GM12878 (cell line): ENCODE measurements around the gene PGBD5. TPM values are rescaled to one million over a fixed set of nuclear protein-coding genes. Genes with fewer than 3 reads are reported as not detected.
A peak's percentile ranks its signal among the peaks of the same experiment; 100 is the strongest.
"Not testable (repeated sequence)": the region's sequence is repeated elsewhere in the genome, so short reads cannot be mapped to it uniquely, and the experiment has no call there.

Source experiments
- ATAC-seq: fragments of 200-7000 bp; cut with Tn5 transposase; 3 replicates; pipeline ENCODE4 v1.9.1; 2020; ENCODE audit warnings: mild to moderate bottlenecking, moderate library complexity
- BruUV-seq: library from RNA; stranded (reverse); fragments of 400-500 nt; replicated peaks from 2 replicates; lab custom pipeline; 2021; lab: Mats Ljungman, UMichigan
- CTCF ChIA-PET: fragments of 300-600 bp; sonication (Branson Sonifier 250); formaldehyde crosslinking; extraction: SDS; loops from one replicate; lab custom pipeline; 2021; ENCODE audit warnings: inconsistent platforms; lab: Yijun Ruan, JAX
- POLR2A ChIA-PET: fragments of 350-600 bp; formaldehyde crosslinking; extraction: SDS; loops from one replicate; lab custom pipeline; 2021; ENCODE audit warnings: inconsistent platforms; lab: Charles Lee
- RAD21 ChIA-PET: fragments of 300-600 bp; sonication (Branson Sonifier 250); formaldehyde crosslinking; loops from one replicate; lab custom pipeline; 2023; ENCODE audit warnings: antibody characterized with exemption; ENCODE audit not compliant: unreplicated experiment; lab: Charles Lee
- SMC1A ChIA-PET: fragments of 300-600 bp; sonication (Branson Sonifier 250); formaldehyde crosslinking; loops from one replicate; lab custom pipeline; 2023; ENCODE audit not compliant: unreplicated experiment, uncharacterized antibody; lab: Charles Lee
- DNase-seq: peaks from one replicate; pipeline ENCODE4 v3.0.0-alpha.2; 2011; ENCODE audit warnings: low read depth, low spot score
- FAIRE-seq: peaks from 3 replicates; lab custom pipeline; 2011; peaks lifted over from hg19 to GRCh38; lab: Jason Lieb, UNC
- H2AFZ ChIP-seq: 2 replicates; pipeline ENCODE4 v1.6.0; 2011; ENCODE audit warnings: low read depth, low read length, control low read depth; ENCODE audit not compliant: control insufficient read depth
- H3K27ac ChIP-seq: 2 replicates; pipeline ENCODE4 v1.5.1; 2011; ENCODE audit warnings: control low read depth; ENCODE audit not compliant: control insufficient read depth, insufficient read depth
- H3K27me3 ChIP-seq, 2 experiments: replicated peaks in 1 of 2; 2 replicates each; pipeline versions ENCODE4 v1.6.0 to v1.6.1; 2011; ENCODE audit warnings: low read length in 1 of 2; ENCODE audit not compliant: control insufficient read depth in 2 of 2, insufficient read depth in 2 of 2
- H3K36me3 ChIP-seq, 2 experiments: 2 replicates each; pipeline ENCODE4 v1.5.1; 2011; ENCODE audit warnings: low read length in 1 of 2; ENCODE audit not compliant: control insufficient read depth in 2 of 2, insufficient read depth in 2 of 2
- H3K4me1 ChIP-seq: 2 replicates; pipeline ENCODE4 v1.6.1; 2011; ENCODE audit warnings: mild to moderate bottlenecking, low read length, moderate library complexity, mixed read lengths; ENCODE audit not compliant: control insufficient read depth, insufficient read depth
- H3K4me2 ChIP-seq: 2 replicates; pipeline ENCODE4 v1.6.0; 2011; ENCODE audit warnings: control low read depth; ENCODE audit not compliant: control insufficient read depth, insufficient read depth
- H3K4me3 ChIP-seq: fragments of 200-600 bp; sonication (generic); 2 replicates; pipeline ENCODE4 v1.5.1; 2016
- H3K79me2 ChIP-seq: 2 replicates; pipeline ENCODE4 v1.6.0; 2011; ENCODE audit warnings: low read length; ENCODE audit not compliant: control insufficient read depth, insufficient read depth
- H3K9ac ChIP-seq: 2 replicates; pipeline ENCODE4 v1.8.0; 2011; ENCODE audit warnings: low read length, control low read depth, mixed read lengths; ENCODE audit not compliant: control insufficient read depth, insufficient read depth
- H3K9me3 ChIP-seq: replicated peaks from 3 replicates; pipeline ENCODE4 v1.5.1; 2011; ENCODE audit warnings: mild to moderate bottlenecking, low read length; ENCODE audit not compliant: control insufficient read depth, insufficient read depth
- H4K20me1 ChIP-seq: 2 replicates; pipeline ENCODE4 v1.6.0; 2011; ENCODE audit not compliant: control insufficient read depth, insufficient read depth
- HDAC6 ChIP-seq: fragments of 200-600 bp; sonication (generic); IDR thresholded peaks from one replicate; pipeline ENCODE4 v1.8.0; 2017; ENCODE audit warnings: antibody characterized with exemption; ENCODE audit not compliant: unreplicated experiment
- MTA3 ChIP-seq: IDR thresholded peaks from 2 replicates; pipeline ENCODE4 v1.6.1; 2012; ENCODE audit warnings: low read length, inconsistent platforms, borderline replicate concordance
- PML ChIP-seq: IDR thresholded peaks from 2 replicates; pipeline ENCODE4 v1.6.1; 2012; ENCODE audit warnings: low read length, inconsistent platforms
- RBBP5 ChIP-seq: fragments of 200-600 bp; sonication (generic); conservative IDR thresholded peaks from 2 replicates; pipeline ENCODE4 v1.6.1; 2016
- SP1 ChIP-seq: IDR thresholded peaks from one replicate; pipeline ENCODE4 v1.6.1; 2011; ENCODE audit warnings: low read depth, low read length
- SRF ChIP-seq, 2 experiments: IDR thresholded peaks; 2 replicates each; pipeline ENCODE4 v1.6.1; 2011; ENCODE audit warnings: low read depth in 2 of 2, low read length in 2 of 2, mild to moderate bottlenecking in 1 of 2, moderate library complexity in 1 of 2
- USF2 ChIP-seq: IDR thresholded peaks from 2 replicates; pipeline ENCODE4 v1.6.1; 2011; ENCODE audit warnings: low read depth, low read length, improper control_type of control experiment, borderline replicate concordance
- YBX1 ChIP-seq: fragments of 450-650 bp; IDR thresholded peaks from 2 replicates; pipeline ENCODE4 v1.6.1; 2016; ENCODE audit warnings: antibody characterized with exemption
- ZNF687 ChIP-seq: fragments of 450-650 bp; IDR thresholded peaks from 2 replicates; pipeline ENCODE4 v1.6.1; 2017; ENCODE audit warnings: mild to moderate bottlenecking, moderate library complexity
- ZSCAN29 ChIP-seq: fragments of 450-650 bp; IDR thresholded peaks from 2 replicates; pipeline ENCODE4 v1.6.1; 2017; ENCODE audit warnings: mild to moderate bottlenecking, moderate library complexity
- WGBS: methylation state at CpG from one replicate; pipeline ENCODE4 v1.1.6; 2016; ENCODE audit warnings: low lambda C conversion rate; ENCODE audit not compliant: insufficient replicate concordance, insufficient coverage; ENCODE audit errors: missing lambda C conversion rate; 5-methylcytosine and 5-hydroxymethylcytosine counted together
- in situ Hi-C: fragments of 300-500 bp; cut with MboI; formaldehyde crosslinking; loops from 9 replicates; pipeline ENCODE4 v1.14.3; 2018; ENCODE audit warnings: mixed read lengths
- intact Hi-C: fragments of 100-400 bp; cut with micrococcal nuclease; formaldehyde crosslinking; loops from one replicate; pipeline ENCODE4 v1.14.2; 2022; ENCODE audit not compliant: unreplicated experiment
- polyA plus RNA-seq, 11 experiments: library from polyadenylated mRNA; depleted of rRNA in 4 of 11; unstranded in 6 of 11; stranded (reverse) in 5 of 11; fragments of >200 nt; fragmentation: Nextera tagmentation in 4 of 11; fragmentation: Illumina TruSeq in 1 of 11; extraction: Ambion mirVana in 4 of 11; extraction: Trizol in 1 of 11; gene quantifications; 1 replicate in 1 of 11; 2 replicates in 10 of 11; pipeline versions ENCODE4 v1.2.1 to v1.2.3, GENCODE V29; 2011 to 2016; ENCODE audit warnings: inconsistent platforms in 2 of 11, missing spikeins in 2 of 11, low read depth in 1 of 11
- total RNA-seq, 4 experiments: library from RNA; depleted of rRNA in 3 of 4; stranded (reverse); fragments of >200 nt in 3 of 4; fragmentation: Illumina TruSeq in 1 of 4; extraction: Trizol in 1 of 4; gene quantifications; 2 replicates each; pipeline versions ENCODE4 v1.2.1 to v1.2.3, GENCODE V29; 2013 to 2021
- TF ChIP-seq, protein P1 (sequence below), 3 experiments: IDR thresholded peaks in 2 of 3; conservative IDR thresholded peaks in 1 of 3; 2 replicates each; pipeline ENCODE4 v1.5.1; 2011; ENCODE audit warnings: low read depth in 3 of 3, low read length in 3 of 3, mild to moderate bottlenecking in 3 of 3, control low read depth in 2 of 3, moderate library complexity in 2 of 3, inconsistent platforms in 1 of 3, mixed read lengths in 1 of 3; ENCODE audit not compliant: control insufficient read depth in 2 of 3, insufficient read depth in 1 of 3; ENCODE audit errors: extremely low read depth in 1 of 3

The PGBD5 gene
- total and polyA plus RNA-seq, 10 of the 15 experiments (the other 5 are each of a cell fraction or from before 2014, with no cell fraction given): 0.03 TPM; not detected in 9

DNA sequence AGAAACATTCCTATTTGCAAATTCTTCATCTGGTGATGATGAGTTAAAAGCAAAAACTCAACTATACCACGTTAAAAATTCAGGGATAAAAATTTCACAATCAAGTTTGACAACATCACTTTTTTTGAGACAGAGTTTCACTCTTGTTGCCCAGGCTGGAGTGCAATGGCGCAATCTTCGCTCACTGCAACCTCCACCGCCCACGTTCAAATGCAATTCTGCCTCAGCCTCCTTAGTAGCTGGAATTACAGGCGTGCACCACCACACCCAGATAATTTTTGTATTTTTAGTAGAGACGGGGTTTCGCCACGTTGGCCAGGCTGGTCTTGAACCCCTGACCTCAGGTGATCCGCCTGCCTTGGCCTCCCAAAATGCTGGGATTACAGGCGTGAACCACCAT, 19.4 kb downstream of the PGBD5 start:
- H3K27me3 ChIP-seq, BruUV-seq, ATAC-seq, H3K79me2 ChIP-seq, H3K36me3 ChIP-seq, H3K4me3 ChIP-seq, H3K4me2 ChIP-seq, H2AFZ ChIP-seq, H3K4me1 ChIP-seq, FAIRE-seq, H3K9ac ChIP-seq, intact Hi-C loops, H3K9me3 ChIP-seq, DNase-seq, H3K27ac ChIP-seq, H4K20me1 ChIP-seq, RAD21 ChIA-PET, POLR2A ChIA-PET, in situ Hi-C loops, SMC1A ChIA-PET: not testable (repeated sequence)
- CTCF ChIA-PET: interaction anchor here (0.7 kb wide), 1 partner anchor 181 kb away, joined by 3 read pairs; no protein-coding TSS in a partner anchor
- WGBS: 39% methylated on average over 11 of the region's 11 CpGs

DNA sequence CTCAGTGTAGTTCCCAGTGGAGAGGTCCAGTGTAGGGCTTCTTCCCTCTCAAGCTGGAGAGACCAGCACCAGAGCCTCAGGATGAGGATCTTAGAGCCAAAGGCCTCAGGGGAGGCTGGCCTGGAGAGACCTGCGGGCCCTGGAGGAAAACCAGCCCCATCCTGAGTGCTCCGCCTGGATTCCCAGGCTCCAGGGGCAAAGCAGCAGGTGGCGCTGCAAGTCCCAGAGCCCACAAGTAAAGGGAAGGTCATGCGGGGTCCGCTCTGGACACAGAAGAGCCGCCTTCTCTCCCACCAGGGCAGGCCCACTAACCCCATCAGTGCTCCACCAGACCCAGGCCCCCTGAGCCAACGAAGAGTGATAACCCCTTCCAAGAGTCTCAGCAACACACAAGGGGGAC, 22.7 kb downstream of the PGBD5 start:
- H3K27me3 ChIP-seq: no peaks in the 10 kb centered on the region
- no peak overlapping the region for H3K27ac ChIP-seq
- no peaks in the 10 kb centered on the region for H3K36me3 ChIP-seq
- 37% methylated on average over 7 of the region's 7 CpGs for WGBS
- BruUV-seq: no TSS peak
- no peaks in the 10 kb centered on the region for H3K9me3 ChIP-seq
- no peak overlapping the region for H3K9ac ChIP-seq
- intact Hi-C loops: no loop called here
- ATAC-seq: no peak
- H2AFZ ChIP-seq: no peak overlapping the region
- H4K20me1 ChIP-seq: no peaks in the 10 kb centered on the region
- ChIA-PET POLR2A (no interaction called here), RAD21 (no interaction called here), CTCF (no interaction called here), SMC1A (no interaction called here)
- in situ Hi-C loops: no loop called here
- H3K4me1 ChIP-seq: no peaks in the 10 kb centered on the region
- no peak overlapping the region for H3K4me2 ChIP-seq
- DNase-seq: no peak
- H3K79me2 ChIP-seq: no peaks in the 10 kb centered on the region
- FAIRE-seq: no peak
- no peak overlapping the region for H3K4me3 ChIP-seq
- TF ChIP-seq ZNF687 (no peak), HDAC6 (no peak), SP1 (no peak), PML (no peak), SRF (IDR thresholded peaks at IDR 0.05; ENCODE audit: low read depth in 2 of 2, low read length in 2 of 2) (no peak), USF2 (no peak), ZSCAN29 (no peak), YBX1 (no peak), RBBP5 (no peak), MTA3 (no peak)
- TF ChIP-seq, protein P1, sequence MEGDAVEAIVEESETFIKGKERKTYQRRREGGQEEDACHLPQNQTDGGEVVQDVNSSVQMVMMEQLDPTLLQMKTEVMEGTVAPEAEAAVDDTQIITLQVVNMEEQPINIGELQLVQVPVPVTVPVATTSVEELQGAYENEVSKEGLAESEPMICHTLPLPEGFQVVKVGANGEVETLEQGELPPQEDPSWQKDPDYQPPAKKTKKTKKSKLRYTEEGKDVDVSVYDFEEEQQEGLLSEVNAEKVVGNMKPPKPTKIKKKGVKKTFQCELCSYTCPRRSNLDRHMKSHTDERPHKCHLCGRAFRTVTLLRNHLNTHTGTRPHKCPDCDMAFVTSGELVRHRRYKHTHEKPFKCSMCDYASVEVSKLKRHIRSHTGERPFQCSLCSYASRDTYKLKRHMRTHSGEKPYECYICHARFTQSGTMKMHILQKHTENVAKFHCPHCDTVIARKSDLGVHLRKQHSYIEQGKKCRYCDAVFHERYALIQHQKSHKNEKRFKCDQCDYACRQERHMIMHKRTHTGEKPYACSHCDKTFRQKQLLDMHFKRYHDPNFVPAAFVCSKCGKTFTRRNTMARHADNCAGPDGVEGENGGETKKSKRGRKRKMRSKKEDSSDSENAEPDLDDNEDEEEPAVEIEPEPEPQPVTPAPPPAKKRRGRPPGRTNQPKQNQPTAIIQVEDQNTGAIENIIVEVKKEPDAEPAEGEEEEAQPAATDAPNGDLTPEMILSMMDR (IDR thresholded peaks at IDR 0.05 in 2 of 3, conservative IDR thresholded peaks at IDR 0.05 in 1 of 3; ENCODE audit: control insufficient read depth in 2 of 3, extremely low read depth in 1 of 3, insufficient read depth in 1 of 3, low read depth in 3 of 3, low read length in 3 of 3): 0 out of 6 replicates have a peak, but pooled peaks of 1 of the 3 experiments have one; percentile 3
